Thyroid gland (tissue), 4 donors: ENCODE results near the gene FAM193A.

ENCODE experiments used
- CTCF ChIP-seq, 6 experiments: fragments of 200-600 bp in 3 of 6; fragments of 450-650 bp in 3 of 6; sonication (generic) in 3 of 6; IDR thresholded peaks; one replicate each; pipeline ENCODE4 v1.5.1; 2016 to 2019; ENCODE audit warnings: antibody characterized with exemption in 6 of 6, mild to moderate bottlenecking in 2 of 6, inconsistent platforms in 1 of 6, moderate library complexity in 1 of 6
- POLR2A ChIP-seq, 2 donors: fragments of 450-650 bp; IDR thresholded peaks; one replicate each; pipeline ENCODE4 v1.6.1; 2017; ENCODE audit warnings: antibody characterized with exemption in 2 of 2, mild to moderate bottlenecking in 2 of 2, moderate library complexity in 1 of 2

- TF ChIP-seq CTCF (IDR thresholded peaks at IDR 0.05) = no peak
- TF ChIP-seq POLR2A (IDR thresholded peaks at IDR 0.05) = no peak
These were observed 206.5 kb downstream of the FAM193A start for GRCh38 chr4:2742823-2743517.
